Renal cortical epithelial cell (primary cell): Measurements from ENCODE around the gene RAD50. TPM values are rescaled to one million over a fixed set of nuclear protein-coding genes. Genes with fewer than 3 reads are reported as not detected.

Experiments
- total RNA-seq: library from RNA; depleted of rRNA; stranded (reverse); fragments of >200 nt; gene quantifications from 2 replicates; pipeline ENCODE4 v1.2.3, GENCODE V29; 2014

Gene RAD50
- total RNA-seq, 1 donor from 2014 or later: 58.0 TPM

Other genes starting within 250 kb of the RAD50 start
- 31.3 and 33.0 TPM in 2 replicates for gene SLC22A5, start 187.3 kb upstream of the RAD50 start, total RNA-seq
- 28.7 and 35.1 TPM in 2 replicates for gene IRF1, start 66.2 kb upstream of the RAD50 start, total RNA-seq
- gene IL5, start 13.5 kb upstream of the RAD50 start, total RNA-seq: not detected in 2 replicates
- gene IL13, start 101.2 kb downstream of the RAD50 start, total RNA-seq: not detected in 2 replicates
- gene IL4, start 117.0 kb downstream of the RAD50 start, total RNA-seq: not detected in 2 replicates
- 7.6 and 21.5 TPM in 2 replicates for gene KIF3A, start 180.6 kb downstream of the RAD50 start, total RNA-seq
- 1.1 and 2.3 TPM in 2 replicates for gene CCNI2, start 190.4 kb downstream of the RAD50 start, total RNA-seq
- gene SEPTIN8, start 220.3 kb downstream of the RAD50 start, total RNA-seq: 76.9 and 116 TPM in 2 replicates